ENCODE data around the gene ABCB11.

GRCh38 chr2:168929031-168929430 lies 102.1 kb downstream of the ABCB11 start:
- TF ChIP-seq, protein P1, sequence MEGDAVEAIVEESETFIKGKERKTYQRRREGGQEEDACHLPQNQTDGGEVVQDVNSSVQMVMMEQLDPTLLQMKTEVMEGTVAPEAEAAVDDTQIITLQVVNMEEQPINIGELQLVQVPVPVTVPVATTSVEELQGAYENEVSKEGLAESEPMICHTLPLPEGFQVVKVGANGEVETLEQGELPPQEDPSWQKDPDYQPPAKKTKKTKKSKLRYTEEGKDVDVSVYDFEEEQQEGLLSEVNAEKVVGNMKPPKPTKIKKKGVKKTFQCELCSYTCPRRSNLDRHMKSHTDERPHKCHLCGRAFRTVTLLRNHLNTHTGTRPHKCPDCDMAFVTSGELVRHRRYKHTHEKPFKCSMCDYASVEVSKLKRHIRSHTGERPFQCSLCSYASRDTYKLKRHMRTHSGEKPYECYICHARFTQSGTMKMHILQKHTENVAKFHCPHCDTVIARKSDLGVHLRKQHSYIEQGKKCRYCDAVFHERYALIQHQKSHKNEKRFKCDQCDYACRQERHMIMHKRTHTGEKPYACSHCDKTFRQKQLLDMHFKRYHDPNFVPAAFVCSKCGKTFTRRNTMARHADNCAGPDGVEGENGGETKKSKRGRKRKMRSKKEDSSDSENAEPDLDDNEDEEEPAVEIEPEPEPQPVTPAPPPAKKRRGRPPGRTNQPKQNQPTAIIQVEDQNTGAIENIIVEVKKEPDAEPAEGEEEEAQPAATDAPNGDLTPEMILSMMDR (IDR thresholded peaks at IDR 0.05), result no peak
- TF ChIP-seq POLR2AphosphoS5 (IDR thresholded peaks at IDR 0.05) (no peak), POLR2A (IDR thresholded peaks at IDR 0.05) (no peak), EP300 (IDR thresholded peaks at IDR 0.05) (no peak)
